GM18951 (cell line): ENCODE results near the gene ALKBH3.

Source experiments
- POLR2A ChIP-seq: IDR thresholded peaks from 4 replicates; pipeline ENCODE4 v1.6.1; 2011; ENCODE audit warnings: mild to moderate bottlenecking; ENCODE audit not compliant: insufficient read length, insufficient read depth; ENCODE audit errors: extremely low read depth
- in situ Hi-C: fragments of 300-500 bp; cut with MboI; formaldehyde crosslinking; loops from one replicate; pipeline ENCODE4 v1.12.0; 2022; ENCODE audit warnings: low sequenced_read_pairs, mixed read lengths, inconsistent platforms; ENCODE audit not compliant: unreplicated experiment

ALKBH3 gene

DNA sequence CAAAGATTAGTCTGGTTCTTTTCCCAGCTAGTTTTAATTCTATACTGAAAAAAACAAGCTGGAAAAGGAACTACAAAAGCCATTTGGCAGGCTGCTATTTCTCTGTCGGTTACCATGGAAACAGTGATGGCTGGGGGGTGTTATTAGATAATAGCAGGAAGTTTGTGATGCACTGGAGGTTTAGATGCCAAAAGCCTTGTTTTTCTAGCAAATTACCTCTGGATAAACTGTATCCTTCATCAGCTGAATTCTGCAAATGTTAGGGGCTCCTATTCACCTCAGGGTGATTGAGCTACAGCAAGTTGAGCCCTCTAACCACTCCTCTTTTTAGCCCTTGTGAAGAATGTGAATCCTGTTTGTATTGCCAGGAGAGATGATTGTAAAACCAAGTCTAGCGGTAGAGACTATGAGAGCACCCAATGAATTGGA lies 25.2 kb downstream of the ALKBH3 start:
- in situ Hi-C loops = no loop called here
- TF ChIP-seq POLR2A = no peak

DNA sequence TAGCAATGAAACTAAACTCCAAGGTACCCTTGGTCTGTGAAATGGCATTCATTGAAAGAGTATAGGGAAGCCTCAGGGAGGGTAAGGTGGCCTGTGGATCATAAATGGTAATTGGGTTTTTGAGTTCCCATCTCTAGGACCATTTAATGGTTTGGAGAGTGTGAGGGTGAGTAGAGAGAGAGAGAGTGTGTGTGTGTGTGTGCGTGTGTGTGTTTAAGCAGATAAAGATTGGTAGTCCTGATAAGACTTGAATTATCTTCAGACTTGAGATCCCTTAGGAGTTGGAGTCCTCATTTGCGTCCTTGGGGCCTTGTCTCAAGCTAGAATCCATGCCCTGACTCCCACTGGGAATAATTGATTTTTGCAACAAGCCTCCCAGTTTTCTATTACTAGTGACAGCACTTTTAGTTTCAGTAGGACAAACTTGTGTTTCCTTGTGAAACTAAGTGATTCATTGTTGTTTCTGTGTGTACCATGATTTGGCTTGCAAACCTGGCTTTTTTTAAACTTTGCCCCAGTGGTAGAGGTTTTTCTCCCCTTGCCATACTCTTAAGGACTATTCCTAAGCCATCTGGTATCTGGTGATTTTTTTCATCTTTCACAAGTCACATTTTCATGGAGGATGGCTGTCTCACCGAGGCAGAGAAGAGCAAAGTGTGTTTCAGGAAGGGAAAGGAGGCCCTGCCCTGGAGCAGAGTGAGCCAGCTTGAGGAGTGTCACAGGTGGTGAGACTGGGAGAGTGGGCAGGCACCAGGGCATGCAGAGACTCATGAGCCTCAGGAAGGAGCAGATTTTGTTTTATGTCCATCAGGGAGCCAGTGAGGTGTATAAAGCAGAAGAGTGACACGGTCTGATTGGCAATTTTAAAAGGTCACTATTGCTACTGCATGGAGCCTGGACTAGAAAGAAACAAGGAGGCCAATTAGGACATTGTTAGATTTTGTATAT lies 26.7 kb downstream of the ALKBH3 start:
- no peak for TF ChIP-seq POLR2A
- in situ Hi-C loops = no loop called here

DNA sequence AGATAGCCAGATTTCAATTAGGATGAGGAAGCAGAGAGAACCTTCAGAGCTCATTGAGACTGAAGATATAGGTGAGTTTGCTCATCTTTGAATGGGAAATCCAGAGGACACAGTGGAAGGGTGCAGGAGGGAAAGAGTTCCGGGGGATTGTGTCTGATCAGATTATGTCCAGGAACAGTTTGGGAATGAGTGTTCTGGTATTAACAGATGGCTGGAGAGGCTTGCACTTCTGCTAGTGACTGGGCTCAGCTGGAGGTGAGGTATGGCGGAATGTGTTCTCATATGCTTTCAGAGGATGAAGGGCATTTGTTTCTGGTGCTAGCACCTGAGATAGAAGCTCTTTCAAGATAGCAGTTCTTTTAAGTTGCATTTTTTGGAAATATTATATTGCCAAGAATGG lies 27.6 kb downstream of the ALKBH3 start:
- no peak for TF ChIP-seq POLR2A
- in situ Hi-C loops = no loop called here

DNA sequence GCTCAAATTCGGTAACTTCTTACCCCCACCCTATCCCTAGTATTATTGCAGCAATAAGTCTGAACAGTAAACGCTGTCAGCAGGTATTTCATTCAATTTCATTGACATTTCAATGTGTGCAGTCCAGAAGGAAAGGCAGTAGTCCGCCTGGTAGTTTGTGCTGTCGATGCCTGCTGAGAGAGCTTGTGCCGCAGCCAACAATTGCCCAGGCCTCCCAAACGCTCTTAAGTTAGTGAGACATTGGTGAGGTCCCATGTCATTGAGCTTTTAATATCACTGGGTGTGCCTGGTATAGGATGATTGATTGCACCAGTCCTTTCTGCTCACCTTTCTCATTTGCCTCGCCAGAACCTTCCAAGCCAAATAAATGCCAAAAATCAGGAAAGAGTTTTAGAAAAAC lies 28.1 kb downstream of the ALKBH3 start:
- no peak for TF ChIP-seq POLR2A
- in situ Hi-C loops = no loop called here

DNA sequence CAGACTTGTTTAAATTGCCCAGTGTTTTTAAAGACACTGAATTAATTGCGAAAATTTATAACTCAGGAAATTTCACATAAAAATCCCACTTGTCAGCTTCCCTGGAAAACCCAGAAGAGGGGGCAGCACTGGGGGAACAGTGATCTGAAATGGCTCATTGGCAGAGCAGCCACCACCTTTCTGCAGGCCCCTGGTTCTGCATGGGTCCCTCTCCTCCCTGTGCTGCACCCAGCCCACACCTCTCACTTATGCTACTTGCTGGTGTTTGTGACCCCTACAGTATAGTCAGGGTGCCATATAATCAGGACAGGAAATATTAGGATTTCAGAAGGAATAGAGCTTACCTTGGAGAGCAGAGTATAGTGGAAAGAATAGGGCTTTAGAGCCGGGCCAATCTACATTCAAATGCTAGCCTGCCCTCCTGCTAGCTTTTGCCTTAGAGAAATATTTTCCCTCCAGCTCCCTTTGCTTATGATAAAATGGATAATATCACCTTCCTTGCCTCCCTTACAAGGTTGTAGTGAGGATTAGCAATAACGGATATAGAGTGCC lies 33.3 kb downstream of the ALKBH3 start:
- no peak for TF ChIP-seq POLR2A
- in situ Hi-C loops = no loop called here

DNA sequence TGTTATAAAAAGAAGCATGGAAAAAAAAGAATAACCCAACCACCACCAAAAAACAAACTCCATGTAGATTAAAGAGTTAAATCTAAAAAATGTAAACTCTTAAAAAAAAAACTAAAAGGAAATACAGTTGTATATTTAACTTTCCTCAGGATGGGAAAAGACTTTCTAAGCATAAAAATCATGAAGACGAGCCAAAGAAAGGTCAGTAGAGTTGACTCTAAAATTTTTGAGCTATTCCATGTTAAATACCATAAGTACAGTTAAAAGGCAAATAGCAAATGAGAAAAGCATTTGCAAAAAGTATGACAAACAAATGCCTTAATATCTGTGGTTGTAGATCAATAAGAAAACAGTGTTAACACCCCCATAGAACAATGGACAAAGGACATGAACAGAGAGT lies 33.8 kb downstream of the ALKBH3 start:
- no peak for TF ChIP-seq POLR2A
- in situ Hi-C loops = no loop called here

DNA sequence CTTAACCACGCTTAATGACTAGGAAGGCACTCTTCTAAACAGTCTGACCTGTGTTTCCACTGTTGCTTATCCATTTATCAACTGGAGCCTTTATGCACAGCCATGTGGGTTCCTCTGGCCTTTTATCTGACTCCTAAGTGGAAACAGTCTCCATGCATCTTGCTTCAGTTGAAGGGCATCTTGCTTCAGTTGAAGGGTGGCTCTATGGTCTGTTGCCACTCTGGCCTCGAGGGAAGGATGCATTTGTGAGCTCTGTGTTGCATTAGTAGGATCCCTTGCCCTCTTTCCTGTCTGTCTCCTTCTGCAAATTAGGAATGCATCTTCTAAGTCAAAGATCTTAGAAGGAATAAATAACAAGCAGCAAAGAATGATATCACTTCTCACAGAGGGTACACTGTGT lies 36.0 kb downstream of the ALKBH3 start:
- in situ Hi-C loops = no loop called here
- no peak for TF ChIP-seq POLR2A

DNA sequence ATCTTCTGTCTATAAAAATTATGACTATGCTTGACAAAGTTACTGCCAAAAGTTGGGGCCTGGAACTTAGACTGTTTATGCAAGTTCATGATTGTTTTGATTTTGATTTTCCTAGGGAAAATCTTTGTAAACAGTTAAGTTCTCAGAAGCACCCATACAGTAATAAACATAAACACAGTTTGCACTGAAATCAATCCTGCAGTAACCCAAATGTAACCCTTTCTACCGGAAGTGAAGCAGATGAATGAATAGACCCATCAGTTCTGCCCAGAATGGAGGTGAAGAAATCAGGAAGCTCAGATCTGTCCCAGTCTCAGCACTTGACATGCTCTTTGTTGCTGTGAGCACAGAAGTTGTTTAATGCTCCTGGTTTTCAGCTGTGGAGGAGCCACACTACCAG lies 37.2 kb downstream of the ALKBH3 start:
- TF ChIP-seq POLR2A = no peak
- in situ Hi-C loops = no loop called here

DNA sequence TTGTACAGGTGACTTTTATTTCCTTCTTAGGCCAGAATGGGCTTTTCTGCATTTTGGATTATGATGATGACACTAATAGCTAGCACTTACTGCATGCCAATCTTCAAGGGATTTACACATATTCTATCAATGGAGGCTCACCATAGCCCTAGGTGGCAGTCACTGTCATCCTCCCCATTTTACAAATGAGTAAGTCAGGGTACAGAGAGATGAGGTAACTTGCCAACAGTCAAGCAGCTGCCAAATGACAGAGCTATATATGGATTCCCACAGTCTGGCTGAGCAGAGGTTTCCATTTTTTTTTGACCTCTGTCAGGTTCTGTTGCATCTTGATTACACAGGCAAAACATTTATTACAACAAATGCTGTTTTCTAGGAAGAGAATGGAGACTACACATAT lies 38.0 kb downstream of the ALKBH3 start:
- no peak for TF ChIP-seq POLR2A
- in situ Hi-C loops = no loop called here

DNA sequence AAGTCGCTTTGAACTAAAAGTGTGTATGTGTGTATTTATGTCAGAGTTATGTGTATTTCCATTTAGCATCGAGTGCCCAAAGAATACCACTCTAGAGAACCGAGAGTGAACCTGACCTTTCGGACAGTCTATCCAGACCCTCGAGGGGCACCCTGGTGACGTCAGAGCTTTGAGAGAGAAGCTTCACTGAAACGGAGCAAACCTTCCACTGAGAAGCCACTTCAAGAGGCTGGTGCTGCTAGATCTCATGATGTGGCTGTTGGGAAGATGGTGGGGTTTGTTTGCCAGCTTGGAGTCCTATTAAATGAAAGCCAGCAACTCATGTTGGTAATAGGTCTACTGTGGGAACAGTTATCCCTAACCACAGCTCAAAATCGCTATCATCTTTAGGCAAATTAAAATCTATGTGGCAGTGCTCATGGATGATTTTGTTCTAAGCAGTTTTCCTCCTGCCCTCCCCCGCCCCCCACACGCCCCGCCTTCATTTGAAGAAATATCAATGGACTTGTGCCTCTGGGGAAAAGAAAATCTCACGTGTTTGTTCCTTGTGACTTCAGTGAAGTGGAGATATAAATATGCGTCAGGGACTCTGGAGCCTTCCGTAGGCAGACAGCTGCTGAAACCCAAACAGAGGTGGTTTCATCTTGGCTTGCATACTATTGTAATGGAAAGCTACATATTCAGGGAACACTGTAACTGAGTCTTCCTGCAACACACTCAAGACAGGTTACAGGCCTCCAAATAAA lies 39.4 kb downstream of the ALKBH3 start:
- no peak for TF ChIP-seq POLR2A
- in situ Hi-C loops = no loop called here

DNA sequence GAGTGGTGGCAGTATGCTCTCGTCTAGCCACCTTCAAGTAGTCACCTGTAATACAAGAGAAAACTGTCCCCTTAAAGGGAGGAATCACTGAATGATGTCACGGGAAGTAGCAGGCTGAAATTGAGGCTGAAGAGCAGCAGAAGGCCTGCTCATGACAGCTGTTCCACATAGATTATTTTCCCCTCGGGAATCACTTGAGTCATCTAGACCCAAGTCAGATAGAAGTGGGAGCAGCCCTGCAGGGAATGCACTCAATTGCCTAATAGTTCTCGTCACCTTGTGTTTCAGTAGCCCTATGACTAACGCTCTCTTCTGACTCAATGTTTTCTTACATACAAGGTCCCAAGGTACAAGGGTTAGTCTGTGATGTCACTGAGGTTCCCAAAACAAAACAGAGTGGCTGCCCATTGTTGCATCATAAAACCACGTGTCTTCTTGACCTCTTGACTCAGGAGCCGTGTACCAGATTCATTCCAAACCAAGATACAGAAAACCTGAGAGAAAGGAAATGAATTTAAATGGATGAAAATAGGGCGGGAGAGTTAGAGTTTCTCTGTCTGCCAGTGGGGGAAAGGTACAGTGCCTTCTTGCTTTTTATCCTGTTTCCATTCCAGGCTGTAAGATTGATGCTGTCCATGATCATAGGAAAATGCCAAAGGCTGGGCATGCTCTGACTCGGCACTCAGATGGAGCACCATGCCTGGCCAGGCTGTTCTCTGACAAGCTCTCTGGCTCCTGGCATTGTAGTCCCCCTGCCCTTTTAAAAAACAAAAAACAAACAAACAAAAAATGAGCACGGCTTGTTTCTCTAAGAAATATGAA lies 40.2 kb downstream of the ALKBH3 start:
- in situ Hi-C loops = no loop called here
- TF ChIP-seq POLR2A = no peak

DNA sequence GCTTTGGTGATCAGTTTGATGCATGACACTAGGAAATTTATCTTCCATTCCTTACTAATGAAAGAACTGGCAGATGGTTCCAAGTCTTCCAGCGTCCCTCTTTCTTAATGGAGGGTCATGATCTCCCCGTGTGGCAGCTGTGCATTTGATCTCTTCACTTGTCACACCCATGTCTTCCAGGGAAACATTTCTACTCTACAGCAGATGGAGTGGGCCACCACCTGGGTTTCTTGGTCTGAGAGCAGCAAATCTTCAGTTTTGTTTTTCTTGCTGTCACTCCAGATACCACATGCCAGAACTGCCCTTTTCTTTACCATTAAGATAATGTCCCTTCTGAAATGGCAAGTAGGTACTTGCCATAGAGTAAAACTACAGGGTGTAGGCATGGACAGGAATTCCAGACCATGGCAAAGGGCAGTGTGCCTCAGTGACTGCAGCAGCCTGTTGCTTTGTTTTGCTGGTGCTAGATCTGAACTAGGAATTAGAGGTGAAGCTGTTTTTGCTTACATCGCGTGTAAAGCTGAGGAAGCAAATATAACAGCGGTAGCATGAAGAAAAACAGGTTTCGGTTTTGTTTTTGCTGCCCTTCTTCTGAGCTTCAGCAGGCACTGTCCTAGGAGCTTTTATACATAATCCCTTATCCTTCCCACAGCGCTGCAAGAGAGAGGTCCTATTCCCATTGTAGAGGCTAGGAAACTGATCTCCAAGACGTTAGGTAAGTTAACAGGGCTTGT lies 41.1 kb downstream of the ALKBH3 start:
- in situ Hi-C loops = no loop called here
- no peak for TF ChIP-seq POLR2A
